DOHH2 (cell line): ENCODE measurements around the gene PPFIA3.

Experiments used
- H3F3A ChIP-seq: fragments of 200-600 bp; sonication (generic), shearing (Covaris generic); 2 replicates; pipeline ENCODE4 v1.6.0; 2016; ENCODE audit warnings: antibody characterized with exemption, mild to moderate bottlenecking; ENCODE audit not compliant: control insufficient read depth, insufficient read depth
- H3K27ac ChIP-seq: fragments of 200-600 bp; sonication (generic); 2 replicates; pipeline ENCODE4 v1.5.1; 2014; ENCODE audit warnings: low read depth, mild to moderate bottlenecking, low read length, moderate library complexity
- H3K27me3 ChIP-seq: fragments of 200-600 bp; sonication (generic); 2 replicates; pipeline ENCODE4 v1.6.1; 2014; ENCODE audit warnings: mild to moderate bottlenecking, low read length, mixed read lengths; ENCODE audit not compliant: control insufficient read depth
- H3K36me3 ChIP-seq: fragments of 200-600 bp; sonication (generic); 2 replicates; pipeline ENCODE4 v1.6.1; 2014; ENCODE audit warnings: mild to moderate bottlenecking, low read length, moderate library complexity, mixed read lengths; ENCODE audit not compliant: control insufficient read depth
- H3K4me1 ChIP-seq: fragments of 200-600 bp; sonication (generic); 2 replicates; pipeline ENCODE4 v1.6.1; 2014; ENCODE audit warnings: mild to moderate bottlenecking, low read length, mixed read lengths; ENCODE audit not compliant: control insufficient read depth
- H3K4me2 ChIP-seq: fragments of 200-600 bp; sonication (generic); 2 replicates; pipeline ENCODE4 v1.6.0; 2014; ENCODE audit warnings: mild to moderate bottlenecking, low read length, moderate library complexity
- H3K4me3 ChIP-seq: fragments of 200-600 bp; sonication (generic); 2 replicates; pipeline ENCODE4 v1.5.1; 2014; ENCODE audit warnings: mild to moderate bottlenecking, low read length, mixed read lengths
- H3K79me2 ChIP-seq: fragments of 200-600 bp; sonication (generic); 2 replicates; pipeline ENCODE4 v1.6.1; 2014; ENCODE audit warnings: mild to moderate bottlenecking, low read length, mixed read lengths; ENCODE audit not compliant: control insufficient read depth
- H3K9me2 ChIP-seq: fragments of 200-600 bp; sonication (generic); replicated peaks from 2 replicates; pipeline ENCODE4 v1.6.1; 2014; ENCODE audit warnings: mild to moderate bottlenecking, low read length, mixed read lengths; ENCODE audit not compliant: control insufficient read depth
- H3K9me3 ChIP-seq: fragments of 200-600 bp; sonication (generic); 2 replicates; pipeline ENCODE4 v1.6.1; 2014; ENCODE audit warnings: antibody characterized with exemption, low read length, mixed read lengths; ENCODE audit not compliant: control insufficient read depth, insufficient read depth
- H4K20me1 ChIP-seq: fragments of 200-600 bp; sonication (generic); 2 replicates; pipeline ENCODE4 v1.6.0; 2014; ENCODE audit warnings: low read depth, mild to moderate bottlenecking, antibody characterized with exemption, low read length, moderate library complexity; ENCODE audit not compliant: control insufficient read depth, insufficient read depth
- CTCF ChIP-seq: fragments of 200-600 bp; sonication (generic); IDR thresholded peaks from one replicate; pipeline ENCODE4 v1.5.1; 2014; ENCODE audit warnings: antibody characterized with exemption, mild to moderate bottlenecking, low read depth, low read length; ENCODE audit not compliant: poor library complexity, severe bottlenecking
- EZH2phosphoT487 ChIP-seq: fragments of 200-600 bp; sonication (generic); IDR thresholded peaks from 2 replicates; pipeline ENCODE4 v1.6.1; 2017; ENCODE audit warnings: borderline replicate concordance, mild to moderate bottlenecking, antibody characterized with exemption, low read length, moderate library complexity, mixed read lengths

PPFIA3 gene

GRCh38 chr19:49103331-49104085, 15.8 kb upstream of the PPFIA3 start:
- no peak for TF ChIP-seq EZH2phosphoT487
- TF ChIP-seq CTCF, result no peak
- Histone ChIP-seq H3K36me3 (peaks cover 96% of the 10 kb centered on the region), H3K4me2 (no peak overlapping the region), H3K79me2 (peaks cover 11% of the 10 kb centered on the region), H4K20me1 (peaks cover 20% of the 10 kb centered on the region), H3K27me3 (no peaks in the 10 kb centered on the region), H3K4me3 (no peak overlapping the region), H3K9me2 (no peaks in the 10 kb centered on the region), H3K9me3 (no peaks in the 10 kb centered on the region), H3F3A (peaks cover 7% of the 10 kb centered on the region), H3K4me1 (no peaks in the 10 kb centered on the region), H3K27ac (no peak overlapping the region)

- Histone ChIP-seq H3K9me3 (no peaks in the 10 kb centered on the region), H3K4me1 (no peaks in the 10 kb centered on the region), H3K4me3 (no peak overlapping the region), H3K79me2 (peaks cover 4% of the 10 kb centered on the region), H3K27me3 (no peaks in the 10 kb centered on the region), H3K36me3 (peaks cover 96% of the 10 kb centered on the region), H3K27ac (no peak overlapping the region), H3K4me2 (no peak overlapping the region), H4K20me1 (peaks cover 15% of the 10 kb centered on the region), H3K9me2 (no peaks in the 10 kb centered on the region), H3F3A (peaks cover 14% of the 10 kb centered on the region)
- TF ChIP-seq CTCF (no peak), EZH2phosphoT487 (no peak)
Observed at GRCh38 chr19:49104229-49104864, 15.0 kb upstream of the PPFIA3 start.

- H3K79me2 ChIP-seq, result no peaks in the 10 kb centered on the region
- H3K4me3 ChIP-seq, result no peak overlapping the region
- H3K4me1 ChIP-seq, result no peaks in the 10 kb centered on the region
- peaks cover 30% of the 10 kb centered on the region for H3F3A ChIP-seq
- no peaks in the 10 kb centered on the region for H3K27me3 ChIP-seq
- no peak overlapping the region for H3K27ac ChIP-seq
- H3K4me2 ChIP-seq, result no peak overlapping the region
- no peaks in the 10 kb centered on the region for H3K9me2 ChIP-seq
- peaks cover 78% of the 10 kb centered on the region for H3K36me3 ChIP-seq
- TF ChIP-seq CTCF, result peak; percentile 99
- no peak for TF ChIP-seq EZH2phosphoT487
- H3K9me3 ChIP-seq, result no peaks in the 10 kb centered on the region
- peaks cover 15% of the 10 kb centered on the region for H4K20me1 ChIP-seq
Observed at GRCh38 chr19:49106648-49107135, 12.7 kb upstream of the PPFIA3 start.
